ENCODE measurements around the gene CCNY.

DNA sequence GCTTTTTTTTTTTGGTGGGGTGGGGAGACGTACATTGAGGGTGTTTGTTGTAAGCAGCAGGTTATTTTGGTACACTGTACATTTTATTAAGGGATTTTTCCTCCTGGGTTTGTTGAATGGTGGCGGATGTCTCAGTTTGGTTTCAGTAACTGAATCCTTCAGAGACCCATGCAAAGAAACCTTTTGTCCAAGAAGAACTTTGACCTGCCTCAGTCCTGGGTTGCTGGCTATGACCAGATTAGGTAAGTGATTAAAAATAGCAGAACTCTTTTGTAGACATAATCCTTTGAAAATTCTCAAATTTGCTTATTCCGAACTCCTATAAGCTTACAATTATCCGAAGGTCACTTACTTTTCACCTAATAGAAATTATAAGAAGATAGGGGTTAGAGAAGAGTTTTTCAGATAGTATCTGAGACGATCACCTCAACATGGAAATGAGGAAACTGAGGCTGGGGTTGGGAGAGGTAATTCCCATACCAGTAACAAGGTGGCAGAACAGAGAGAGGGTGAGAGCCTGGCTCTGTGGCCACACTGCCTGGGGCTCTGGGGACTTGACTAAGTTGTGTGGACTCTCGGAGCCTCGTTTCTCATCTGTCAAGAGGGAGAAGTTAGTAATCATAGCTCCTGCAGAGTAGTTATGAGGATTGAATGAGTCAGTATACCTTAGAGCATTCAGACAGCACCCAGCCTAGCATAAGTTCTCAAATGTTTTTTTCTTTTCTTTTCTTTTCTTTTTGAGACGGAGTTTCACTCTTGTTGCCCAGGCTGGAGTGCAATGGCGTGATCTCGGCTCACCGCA, 87.4 kb downstream of the CCNY start:
- TF ChIP-seq, protein P1, sequence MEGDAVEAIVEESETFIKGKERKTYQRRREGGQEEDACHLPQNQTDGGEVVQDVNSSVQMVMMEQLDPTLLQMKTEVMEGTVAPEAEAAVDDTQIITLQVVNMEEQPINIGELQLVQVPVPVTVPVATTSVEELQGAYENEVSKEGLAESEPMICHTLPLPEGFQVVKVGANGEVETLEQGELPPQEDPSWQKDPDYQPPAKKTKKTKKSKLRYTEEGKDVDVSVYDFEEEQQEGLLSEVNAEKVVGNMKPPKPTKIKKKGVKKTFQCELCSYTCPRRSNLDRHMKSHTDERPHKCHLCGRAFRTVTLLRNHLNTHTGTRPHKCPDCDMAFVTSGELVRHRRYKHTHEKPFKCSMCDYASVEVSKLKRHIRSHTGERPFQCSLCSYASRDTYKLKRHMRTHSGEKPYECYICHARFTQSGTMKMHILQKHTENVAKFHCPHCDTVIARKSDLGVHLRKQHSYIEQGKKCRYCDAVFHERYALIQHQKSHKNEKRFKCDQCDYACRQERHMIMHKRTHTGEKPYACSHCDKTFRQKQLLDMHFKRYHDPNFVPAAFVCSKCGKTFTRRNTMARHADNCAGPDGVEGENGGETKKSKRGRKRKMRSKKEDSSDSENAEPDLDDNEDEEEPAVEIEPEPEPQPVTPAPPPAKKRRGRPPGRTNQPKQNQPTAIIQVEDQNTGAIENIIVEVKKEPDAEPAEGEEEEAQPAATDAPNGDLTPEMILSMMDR (IDR thresholded peaks at IDR 0.05; ENCODE audit: poor library complexity): no peak
- TF ChIP-seq EZH2 (IDR thresholded peaks at IDR 0.05; ENCODE audit: borderline replicate concordance): no peak

All from hepatocyte (in vitro differentiated cells).